Stomach (tissue), 9 donors: ENCODE results near the gene B4GALT6. TPM values are rescaled to one million over a fixed set of nuclear protein-coding genes. Genes with fewer than 3 reads are reported as not detected.

ENCODE experiments used
- DNase-seq, 2 donors: peaks; one replicate each; pipeline versions ENCODE4 v3.0.0 to v3.0.0-alpha.2; 2013 to 2019
- H3K27ac ChIP-seq, 5 donors: fragments of 200-600 bp in 4 of 5; sonication (generic) in 4 of 5; one replicate each; pipeline ENCODE4 v1.5.1; 2013 to 2019; ENCODE audit warnings: mild to moderate bottlenecking in 1 of 5, moderate library complexity in 1 of 5
- H3K27me3 ChIP-seq, 3 donors: fragments of 200-600 bp; sonication (generic); one replicate each; pipeline ENCODE4 v1.5.1; 2017 to 2019; ENCODE audit warnings: mixed run types in 1 of 3
- H3K36me3 ChIP-seq, 4 donors: fragments of 200-600 bp; sonication (generic); 1 replicate in 3 of 4; 2 replicates in 1 of 4; pipeline ENCODE4 v1.5.1; 2016 to 2019
- H3K4me1 ChIP-seq, 4 donors: fragments of 200-600 bp; sonication (generic); one replicate each; pipeline ENCODE4 v1.5.1; 2016 to 2019
- H3K4me3 ChIP-seq, 4 donors: fragments of 200-600 bp; sonication (generic) in 3 of 4; one replicate each; pipeline ENCODE4 v1.5.1; 2016 to 2019; ENCODE audit warnings: mild to moderate bottlenecking in 1 of 4
- H3K9me3 ChIP-seq, 4 donors: fragments of 200-600 bp; sonication (generic); one replicate each; pipeline ENCODE4 v1.5.1; 2016 to 2019
- EP300 ChIP-seq: sonication (generic); formaldehyde crosslinking; IDR thresholded peaks from one replicate; pipeline ENCODE4 v1.6.1; 2017; ENCODE audit warnings: antibody characterized with exemption
- POLR2A ChIP-seq, 4 donors: fragments of 450-650 bp; IDR thresholded peaks; one replicate each; pipeline ENCODE4 v1.6.1; 2016; ENCODE audit warnings: antibody characterized with exemption in 4 of 4, control low read depth in 2 of 4, mild to moderate bottlenecking in 1 of 4, moderate library complexity in 1 of 4
- POLR2AphosphoS5 ChIP-seq, 3 donors: sonication (generic); formaldehyde crosslinking; IDR thresholded peaks; one replicate each; pipeline ENCODE4 v1.6.1; 2016; ENCODE audit warnings: antibody characterized with exemption in 3 of 3
- WGBS, 5 donors: extraction: QIAGEN DNeasy Blood & Tissue Kit in 3 of 5; methylation state at CpG; one replicate each; pipeline versions ENCODE4 v1.1.5 to v1.1.7; 2013 to 2018; 5-methylcytosine and 5-hydroxymethylcytosine counted together
- intact Hi-C: fragments of 100-400 bp; cut with DNase I; formaldehyde crosslinking; loops from one replicate; pipeline ENCODE4 v1.15.1; 2023; ENCODE audit warnings: low total_unique reads
- polyA plus RNA-seq, 3 donors: library from polyadenylated mRNA; stranded (reverse); fragments of 200-250 nt; gene quantifications; one replicate each; pipeline ENCODE4 v1.2.3, GENCODE V29; 2013
- total RNA-seq, 5 donors: library from RNA; depleted of rRNA; stranded (reverse); fragments of >200 nt; gene quantifications; one replicate each; pipeline versions ENCODE4 v1.1.0 to v1.2.3, GENCODE V29; 2014 to 2016
- TF ChIP-seq, protein P1 (sequence below), 7 experiments: fragments of 450-650 bp in 4 of 7; fragments of 200-600 bp in 3 of 7; sonication (generic) in 3 of 7; IDR thresholded peaks; one replicate each; pipeline ENCODE4 v1.5.1; 2016 to 2019; ENCODE audit warnings: antibody characterized with exemption in 7 of 7, control low read depth in 2 of 7, mild to moderate bottlenecking in 1 of 7
- donor health status: healthy with polysubstance abuse.
- donor health status: Bipolar disorder and iron deficiency.
- donor health status: healthy.

B4GALT6 gene
- total and polyA plus RNA-seq, 8 donors = 0.45 to 8.4 (median 1.3) TPM; not detected in 1

GRCh38 chr18:31658670-31659575 is 25.5 kb downstream of the B4GALT6 start:
- Histone ChIP-seq H3K27me3 (no peaks in the 10 kb centered on the region), H3K27ac (no peak overlapping the region), H3K4me1 (no peaks in the 10 kb centered on the region), H3K4me3 (no peak overlapping the region), H3K9me3 (no peaks in the 10 kb centered on the region), H3K36me3 (no peaks in the 10 kb centered on the region)
- intact Hi-C loops = no loop called here
- 75 to 82% (median 75%) methylated on average over 10 of the region's 10 CpGs for WGBS, 5 donors
- TF ChIP-seq POLR2A (IDR thresholded peaks at IDR 0.05) = no peak
- TF ChIP-seq, protein P1, sequence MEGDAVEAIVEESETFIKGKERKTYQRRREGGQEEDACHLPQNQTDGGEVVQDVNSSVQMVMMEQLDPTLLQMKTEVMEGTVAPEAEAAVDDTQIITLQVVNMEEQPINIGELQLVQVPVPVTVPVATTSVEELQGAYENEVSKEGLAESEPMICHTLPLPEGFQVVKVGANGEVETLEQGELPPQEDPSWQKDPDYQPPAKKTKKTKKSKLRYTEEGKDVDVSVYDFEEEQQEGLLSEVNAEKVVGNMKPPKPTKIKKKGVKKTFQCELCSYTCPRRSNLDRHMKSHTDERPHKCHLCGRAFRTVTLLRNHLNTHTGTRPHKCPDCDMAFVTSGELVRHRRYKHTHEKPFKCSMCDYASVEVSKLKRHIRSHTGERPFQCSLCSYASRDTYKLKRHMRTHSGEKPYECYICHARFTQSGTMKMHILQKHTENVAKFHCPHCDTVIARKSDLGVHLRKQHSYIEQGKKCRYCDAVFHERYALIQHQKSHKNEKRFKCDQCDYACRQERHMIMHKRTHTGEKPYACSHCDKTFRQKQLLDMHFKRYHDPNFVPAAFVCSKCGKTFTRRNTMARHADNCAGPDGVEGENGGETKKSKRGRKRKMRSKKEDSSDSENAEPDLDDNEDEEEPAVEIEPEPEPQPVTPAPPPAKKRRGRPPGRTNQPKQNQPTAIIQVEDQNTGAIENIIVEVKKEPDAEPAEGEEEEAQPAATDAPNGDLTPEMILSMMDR (IDR thresholded peaks at IDR 0.05) = no peak
- TF ChIP-seq POLR2AphosphoS5 (IDR thresholded peaks at IDR 0.05) = no peak
- no peak for TF ChIP-seq EP300
- DNase-seq = peak in 1 of 2 donors; percentile 40

GRCh38 chr18:31657823-31658669 is 26.3 kb downstream of the B4GALT6 start:
- H3K4me3 ChIP-seq = no peak overlapping the region
- H3K27ac ChIP-seq = no peak overlapping the region
- DNase-seq = peak in 1 of 2 donors; percentile 23
- no peaks in the 10 kb centered on the region for H3K4me1 ChIP-seq
- 43 to 62% (median 59%) methylated on average over 12 of the region's 12 CpGs for WGBS, 5 donors
- no peaks in the 10 kb centered on the region for H3K36me3 ChIP-seq
- no peak for TF ChIP-seq POLR2A (IDR thresholded peaks at IDR 0.05)
- no peak for TF ChIP-seq EP300
- TF ChIP-seq, protein P1 (IDR thresholded peaks at IDR 0.05) = no peak
- no peak for TF ChIP-seq POLR2AphosphoS5 (IDR thresholded peaks at IDR 0.05)
- no peaks in the 10 kb centered on the region for H3K9me3 ChIP-seq
- intact Hi-C loops = no loop called here
- no peaks in the 10 kb centered on the region for H3K27me3 ChIP-seq

- H3K27ac ChIP-seq = no peak overlapping the region
- no peaks in the 10 kb centered on the region for H3K9me3 ChIP-seq
- no peak for DNase-seq
- intact Hi-C loops = no loop called here
- TF ChIP-seq POLR2A (IDR thresholded peaks at IDR 0.05) (no peak), EP300 (no peak), POLR2AphosphoS5 (IDR thresholded peaks at IDR 0.05) (no peak)
- TF ChIP-seq, protein P1 (IDR thresholded peaks at IDR 0.05) = no peak
- no peak overlapping the region for H3K4me3 ChIP-seq
- WGBS, 5 donors = 89 to 97% (median 94%) methylated on average over 2 of the region's 2 CpGs
- H3K4me1 ChIP-seq = no peaks in the 10 kb centered on the region
- H3K36me3 ChIP-seq = no peaks in the 10 kb centered on the region
- no peaks in the 10 kb centered on the region for H3K27me3 ChIP-seq
These were observed 27.6 kb downstream of the B4GALT6 start for GRCh38 chr18:31656754-31657153.

GRCh38 chr18:31655354-31655753 is 29.0 kb downstream of the B4GALT6 start:
- DNase-seq = no peak
- H3K36me3 ChIP-seq = no peaks in the 10 kb centered on the region
- H3K27me3 ChIP-seq = no peaks in the 10 kb centered on the region
- no peak for TF ChIP-seq POLR2A (IDR thresholded peaks at IDR 0.05)
- no peak for TF ChIP-seq POLR2AphosphoS5 (IDR thresholded peaks at IDR 0.05)
- TF ChIP-seq EP300 = no peak
- TF ChIP-seq, protein P1 (IDR thresholded peaks at IDR 0.05) = no peak
- no peak overlapping the region for H3K4me3 ChIP-seq
- H3K9me3 ChIP-seq = no peaks in the 10 kb centered on the region
- H3K4me1 ChIP-seq = no peaks in the 10 kb centered on the region
- H3K27ac ChIP-seq = no peak overlapping the region
- 58 to 97% (median 76%) methylated on average over 4 of the region's 4 CpGs for WGBS, 5 donors
- intact Hi-C loops = no loop called here
